HCT116 (cell line): ENCODE measurements around the gene UBE3C. TPM values are rescaled to one million over a fixed set of nuclear protein-coding genes. Genes with fewer than 3 reads are reported as not detected.

ENCODE experiments used
- ATAC-seq: fragments of 200-7000 bp; cut with Tn5 transposase; 2 replicates; pipeline ENCODE4 v1.9.1; 2020; ENCODE audit warnings: mild to moderate bottlenecking, moderate library complexity
- BruUV-seq: library from RNA; stranded (reverse); fragments of 400-500 nt; replicated peaks from 2 replicates; lab custom pipeline; 2021; lab: Mats Ljungman, UMichigan
- CTCF ChIA-PET: fragments of 300-600 bp; sonication (Branson Sonifier 250); formaldehyde crosslinking; loops from one replicate; lab custom pipeline; 2021; ENCODE audit warnings: antibody characterized with exemption; lab: Charles Lee
- POLR2A ChIA-PET: fragments of 300-600, 350-600 bp; sonication (Branson Sonifier 250); formaldehyde crosslinking; loops from one replicate; lab custom pipeline; 2021; ENCODE audit warnings: antibody characterized with exemption; lab: Charles Lee
- RAD21 ChIA-PET, 2 experiments: fragments of 300-600 bp; sonication (Branson Sonifier 250); formaldehyde crosslinking; loops; one replicate each; lab custom pipeline; 2023; ENCODE audit warnings: low total read pairs in 2 of 2; ENCODE audit not compliant: uncharacterized antibody in 2 of 2, unreplicated experiment in 2 of 2, low non-redundant PET in 1 of 2; lab: Charles Lee
- DNase-seq: peaks from one replicate; pipeline ENCODE4 v3.0.0-alpha.2; 2010; ENCODE audit warnings: low read depth, low spot score
- H2AFZ ChIP-seq: fragments of 200-600 bp; shearing (Covaris generic), sonication (generic); 2 replicates; pipeline ENCODE4 v1.6.1; 2017; ENCODE audit warnings: low read depth, mixed run types, mixed read lengths, antibody characterized with exemption, low read length; ENCODE audit not compliant: poor library complexity, severe bottlenecking
- H3K27ac ChIP-seq: 2 replicates; pipeline ENCODE4 v1.5.1; 2012; ENCODE audit warnings: low read depth, low read length
- H3K27me3 ChIP-seq: fragments of 200-600 bp; sonication (generic); 2 replicates; pipeline ENCODE4 v1.6.1; 2016; ENCODE audit warnings: mixed run types, low read length, mixed read lengths; ENCODE audit not compliant: insufficient read depth
- H3K36me3 ChIP-seq, 2 experiments: fragments of 200-500 bp in 1 of 2; fragments of 200-600 bp in 1 of 2; sonication (Bioruptor generic) in 1 of 2; sonication (generic) in 1 of 2; 2 replicates each; pipeline versions ENCODE4 v1.5.1 to v1.6.1; 2014 to 2016; ENCODE audit warnings: low read length in 2 of 2, inconsistent platforms in 1 of 2, mixed read lengths in 1 of 2, mixed run types in 1 of 2; ENCODE audit not compliant: insufficient read depth in 2 of 2, control insufficient read depth in 1 of 2
- H3K4me1 ChIP-seq, 2 experiments: fragments of 200-600 bp in 1 of 2; sonication (generic) in 1 of 2; 2 replicates each; pipeline versions ENCODE4 v1.5.1 to v1.6.1; 2012 to 2017; ENCODE audit warnings: low read length in 2 of 2, inconsistent platforms in 1 of 2, mild to moderate bottlenecking in 1 of 2, mixed read lengths in 1 of 2, mixed run types in 1 of 2, moderate library complexity in 1 of 2; ENCODE audit not compliant: insufficient read depth in 2 of 2, control insufficient read depth in 1 of 2
- H3K4me2 ChIP-seq: fragments of 200-600 bp; sonication (generic); 2 replicates; pipeline ENCODE4 v1.6.1; 2017; ENCODE audit warnings: mixed run types, low read length, mixed read lengths
- H3K4me3 ChIP-seq, 2 experiments: fragments of 200-600 bp in 1 of 2; sonication (generic) in 1 of 2; replicated peaks in 1 of 2; 2 replicates each; pipeline ENCODE4 v1.5.1; 2011 to 2016; ENCODE audit warnings: low read length in 2 of 2, control low read depth in 1 of 2, low read depth in 1 of 2, mild to moderate bottlenecking in 1 of 2, mixed read lengths in 1 of 2, mixed run types in 1 of 2
- H3K79me2 ChIP-seq: fragments of 200-600 bp; sonication (generic); 2 replicates; pipeline ENCODE4 v1.6.1; 2017; ENCODE audit warnings: mild to moderate bottlenecking, mixed run types, low read length, moderate library complexity, mixed read lengths; ENCODE audit not compliant: insufficient read depth
- H3K9ac ChIP-seq: fragments of 200-600 bp; sonication (generic); 2 replicates; pipeline ENCODE4 v1.6.1; 2016; ENCODE audit warnings: low read length, mixed read lengths
- H3K9me2 ChIP-seq: fragments of 200-600 bp; sonication (generic), shearing (Covaris generic); 2 replicates; pipeline ENCODE4 v1.6.1; 2017; ENCODE audit warnings: mixed run types, mild to moderate bottlenecking, moderate library complexity; ENCODE audit not compliant: insufficient read depth
- H3K9me3 ChIP-seq, 2 experiments: fragments of 200-500 bp in 1 of 2; fragments of 200-600 bp in 1 of 2; sonication (Bioruptor generic) in 1 of 2; sonication (generic) in 1 of 2; 2 replicates each; pipeline ENCODE4 v1.6.1; 2014 to 2017; ENCODE audit warnings: low read length in 2 of 2, mixed read lengths in 2 of 2, inconsistent platforms in 1 of 2, low read depth in 1 of 2, mild to moderate bottlenecking in 1 of 2, mixed run types in 1 of 2, moderate library complexity in 1 of 2; ENCODE audit not compliant: control insufficient read depth in 1 of 2, insufficient read depth in 1 of 2
- H4K20me1 ChIP-seq: fragments of 200-600 bp; sonication (generic), shearing (Covaris generic); 2 replicates; pipeline ENCODE4 v1.6.1; 2017; ENCODE audit warnings: mixed run types, mild to moderate bottlenecking, moderate library complexity; ENCODE audit not compliant: insufficient read depth
- EGR1 ChIP-seq: IDR thresholded peaks from 2 replicates; pipeline ENCODE4 v1.6.1; 2012; ENCODE audit warnings: low read depth
- EZH2phosphoT487 ChIP-seq: fragments of 200-600 bp; IDR thresholded peaks from 2 replicates; pipeline ENCODE4 v1.6.1; 2018; ENCODE audit warnings: antibody characterized with exemption, borderline replicate concordance
- POLR2A ChIP-seq: IDR thresholded peaks from 2 replicates; pipeline ENCODE4 v1.7.0; 2011; ENCODE audit warnings: borderline replicate concordance; ENCODE audit not compliant: insufficient read depth, insufficient read length; ENCODE audit errors: extremely low read depth
- RAD21 ChIP-seq: IDR thresholded peaks from 2 replicates; pipeline ENCODE4 v1.6.1; 2012; ENCODE audit warnings: low read depth, mild to moderate bottlenecking
- SP1 ChIP-seq: IDR thresholded peaks from 2 replicates; pipeline ENCODE4 v1.6.1; 2012; ENCODE audit warnings: low read depth
- TCF7L2 ChIP-seq: IDR thresholded peaks from 2 replicates; pipeline ENCODE4 v1.7.0; 2011; ENCODE audit warnings: borderline replicate concordance, inconsistent platforms; ENCODE audit not compliant: insufficient read depth, insufficient read length; ENCODE audit errors: extremely low read depth
- intact Hi-C: fragments of 100-400 bp; cut with micrococcal nuclease; formaldehyde crosslinking; loops from 2 replicates; pipeline ENCODE4 v1.10.0; 2022
- total RNA-seq: library from RNA; stranded (reverse); gene quantifications from one replicate; pipeline ENCODE4 v1.2.1, GENCODE V29; 2021; ENCODE audit not compliant: unreplicated experiment
- TF ChIP-seq, protein P1 (sequence below), 3 experiments: fragments of 200-600 bp in 1 of 3; sonication (generic) in 1 of 3; IDR thresholded peaks in 2 of 3; conservative IDR thresholded peaks in 1 of 3; 2 replicates each; pipeline ENCODE4 v1.5.1; 2012 to 2017; ENCODE audit warnings: low read depth in 2 of 3, low read length in 2 of 3, antibody characterized with exemption in 1 of 3, borderline replicate concordance in 1 of 3, control low read depth in 1 of 3, mild to moderate bottlenecking in 1 of 3, mixed read lengths in 1 of 3, mixed run types in 1 of 3, moderate library complexity in 1 of 3; ENCODE audit not compliant: insufficient read depth in 1 of 3
- TF ChIP-seq, protein P2 (sequence below): IDR thresholded peaks from 2 replicates; pipeline ENCODE4 v1.6.1; 2012

UBE3C gene
- total RNA-seq, 1 experiment from 2014 or later = 68.3 TPM

DNA sequence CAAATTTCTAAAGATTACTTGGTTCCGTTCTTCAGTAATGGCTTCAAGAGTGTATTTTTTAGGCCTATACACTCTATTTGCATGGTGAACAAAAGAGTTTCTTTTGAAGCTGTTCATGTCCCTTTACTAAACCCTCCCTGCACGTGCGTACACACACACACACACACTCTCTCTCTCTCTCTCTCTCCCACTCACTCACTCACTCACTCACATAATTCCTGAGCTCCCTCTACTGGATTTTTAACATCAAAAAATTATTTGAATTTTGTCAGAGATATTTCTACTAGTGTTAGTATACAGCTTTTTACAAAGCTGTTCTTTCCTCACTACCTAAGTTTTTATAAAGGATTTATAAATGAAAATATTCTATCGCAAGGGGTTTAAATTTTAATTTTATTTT, 85.9 kb downstream of the UBE3C start:
- no peak overlapping the region for H3K9ac ChIP-seq
- H3K79me2 ChIP-seq = peaks cover 17% of the 10 kb centered on the region; the same call in 1 of the 2 replicates
- peaks cover 23 to 35% of the 10 kb centered on the region in 2 experiments; a peak in 3 of 4 replicates for H3K36me3 ChIP-seq
- no peaks in the 10 kb centered on the region for H3K9me3 ChIP-seq
- intact Hi-C loops = no loop called here
- POLR2A ChIA-PET = no interaction called here
- no peak overlapping the region for H3K27ac ChIP-seq
- no peaks in the 10 kb centered on the region for H3K9me2 ChIP-seq
- no peaks in the 10 kb centered on the region for H4K20me1 ChIP-seq
- no peaks in the 10 kb centered on the region for H3K27me3 ChIP-seq
- H3K4me1 ChIP-seq = no peaks in the 10 kb centered on the region
- TF ChIP-seq TCF7L2 (peak; percentile 31), POLR2A (no peak), EGR1 (0 out of 2 replicates have a peak, but pooled peaks have one; percentile 33), EZH2phosphoT487 (no peak), SP1 (no peak), RAD21 (peak; percentile 61)
- TF ChIP-seq, protein P1, sequence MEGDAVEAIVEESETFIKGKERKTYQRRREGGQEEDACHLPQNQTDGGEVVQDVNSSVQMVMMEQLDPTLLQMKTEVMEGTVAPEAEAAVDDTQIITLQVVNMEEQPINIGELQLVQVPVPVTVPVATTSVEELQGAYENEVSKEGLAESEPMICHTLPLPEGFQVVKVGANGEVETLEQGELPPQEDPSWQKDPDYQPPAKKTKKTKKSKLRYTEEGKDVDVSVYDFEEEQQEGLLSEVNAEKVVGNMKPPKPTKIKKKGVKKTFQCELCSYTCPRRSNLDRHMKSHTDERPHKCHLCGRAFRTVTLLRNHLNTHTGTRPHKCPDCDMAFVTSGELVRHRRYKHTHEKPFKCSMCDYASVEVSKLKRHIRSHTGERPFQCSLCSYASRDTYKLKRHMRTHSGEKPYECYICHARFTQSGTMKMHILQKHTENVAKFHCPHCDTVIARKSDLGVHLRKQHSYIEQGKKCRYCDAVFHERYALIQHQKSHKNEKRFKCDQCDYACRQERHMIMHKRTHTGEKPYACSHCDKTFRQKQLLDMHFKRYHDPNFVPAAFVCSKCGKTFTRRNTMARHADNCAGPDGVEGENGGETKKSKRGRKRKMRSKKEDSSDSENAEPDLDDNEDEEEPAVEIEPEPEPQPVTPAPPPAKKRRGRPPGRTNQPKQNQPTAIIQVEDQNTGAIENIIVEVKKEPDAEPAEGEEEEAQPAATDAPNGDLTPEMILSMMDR (IDR thresholded peaks at IDR 0.05 in 2 of 3, conservative IDR thresholded peaks at IDR 0.05 in 1 of 3; ENCODE audit: borderline replicate concordance in 1 of 3, insufficient read depth in 1 of 3, low read depth in 2 of 3, low read length in 2 of 3) = peak in 1 of 3 experiments; percentile 31; a peak in 1 of 6 replicates
- TF ChIP-seq, protein P2, sequence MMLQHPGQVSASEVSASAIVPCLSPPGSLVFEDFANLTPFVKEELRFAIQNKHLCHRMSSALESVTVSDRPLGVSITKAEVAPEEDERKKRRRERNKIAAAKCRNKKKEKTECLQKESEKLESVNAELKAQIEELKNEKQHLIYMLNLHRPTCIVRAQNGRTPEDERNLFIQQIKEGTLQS = no peak
- TF ChIP-seq, all 23 proteins: peak for 4
- no peak overlapping the region for H3K4me3 ChIP-seq
- no peak overlapping the region for H2AFZ ChIP-seq
- BruUV-seq = no TSS peak
- ChIA-PET RAD21 (interaction anchor here in 1 of 2 experiments (1.0 kb wide), 1 partner anchor 251 kb away, joined by 4 read pairs; no protein-coding TSS in a partner anchor), CTCF (no interaction called here)
- no peak overlapping the region for H3K4me2 ChIP-seq
- DNase-seq = no peak
- ATAC-seq = peak; percentile 42; the same call in 1 of the 2 replicates
